PFSK-1 (cell line): ENCODE results near the gene HK1.

Source experiments
- FOXP2 ChIP-seq: optimal IDR thresholded peaks from 2 replicates; pipeline ENCODE3; 2011; ENCODE audit warnings: borderline replicate concordance, control low read depth, inconsistent platforms; ENCODE audit not compliant: insufficient read depth; ENCODE audit errors: extremely low read length, extremely low read depth
- POLR2AphosphoS5 ChIP-seq: IDR thresholded peaks from 2 replicates; pipeline ENCODE4 v1.6.1; 2012; ENCODE audit warnings: low read depth, mild to moderate bottlenecking, control low read depth, low read length, moderate library complexity
- REST ChIP-seq, 2 experiments: IDR thresholded peaks; 2 replicates each; pipeline versions ENCODE4 v1.6.1 to v1.8.0; 2011 to 2012; ENCODE audit warnings: low read depth in 2 of 2, low read length in 2 of 2, control low read depth in 1 of 2, inconsistent platforms in 1 of 2, mild to moderate bottlenecking in 1 of 2, moderate library complexity in 1 of 2; ENCODE audit not compliant: insufficient read depth in 1 of 2
- SIN3A ChIP-seq: IDR thresholded peaks from 2 replicates; pipeline ENCODE4 v1.6.1; 2012; ENCODE audit warnings: mild to moderate bottlenecking, low read length, moderate library complexity, borderline replicate concordance; ENCODE audit not compliant: insufficient read depth
- TAF1 ChIP-seq: IDR thresholded peaks from 2 replicates; pipeline ENCODE4 v1.6.1; 2012; ENCODE audit warnings: low read length, control low read depth, borderline replicate concordance; ENCODE audit not compliant: insufficient read depth

HK1 gene

GRCh38 chr10:69398466-69398865, 120.2 kb downstream of the HK1 start:
- TF ChIP-seq POLR2AphosphoS5 (no peak), TAF1 (no peak), REST (IDR thresholded peaks at IDR 0.05; ENCODE audit: insufficient read depth in 1 of 2, low read depth in 2 of 2, low read length in 2 of 2) (no peak), FOXP2 (no peak), SIN3A (no peak)

GRCh38 chr10:69400936-69401335, 122.6 kb downstream of the HK1 start:
- TF ChIP-seq POLR2AphosphoS5, result no peak
- TF ChIP-seq TAF1, result no peak
- TF ChIP-seq SIN3A, result no peak
- TF ChIP-seq FOXP2, result no peak
- TF ChIP-seq REST (IDR thresholded peaks at IDR 0.05; ENCODE audit: insufficient read depth in 1 of 2, low read depth in 2 of 2, low read length in 2 of 2), result no peak

GRCh38 chr10:69401416-69401815, 123.1 kb downstream of the HK1 start:
- TF ChIP-seq FOXP2 (no peak), SIN3A (no peak), TAF1 (no peak), REST (IDR thresholded peaks at IDR 0.05; ENCODE audit: insufficient read depth in 1 of 2, low read depth in 2 of 2, low read length in 2 of 2) (no peak), POLR2AphosphoS5 (no peak)

GRCh38 chr10:69402386-69402785, 124.1 kb downstream of the HK1 start:
- TF ChIP-seq SIN3A, result no peak
- TF ChIP-seq REST (IDR thresholded peaks at IDR 0.05; ENCODE audit: insufficient read depth in 1 of 2, low read depth in 2 of 2, low read length in 2 of 2), result no peak
- TF ChIP-seq FOXP2, result no peak
- TF ChIP-seq TAF1, result no peak
- TF ChIP-seq POLR2AphosphoS5, result no peak

GRCh38 chr10:69403066-69403465, 124.8 kb downstream of the HK1 start:
- TF ChIP-seq TAF1 (no peak), POLR2AphosphoS5 (no peak), REST (IDR thresholded peaks at IDR 0.05; ENCODE audit: insufficient read depth in 1 of 2, low read depth in 2 of 2, low read length in 2 of 2) (no peak), FOXP2 (no peak), SIN3A (no peak)
